Stomach (tissue), 4 donors: ENCODE results near the gene FNDC10.

Experiments used
- POLR2A ChIP-seq, 4 donors: fragments of 450-650 bp; IDR thresholded peaks; one replicate each; pipeline ENCODE4 v1.6.1; 2016; ENCODE audit warnings: antibody characterized with exemption in 4 of 4, control low read depth in 2 of 4, mild to moderate bottlenecking in 1 of 4, moderate library complexity in 1 of 4
- POLR2AphosphoS5 ChIP-seq, 3 donors: sonication (generic); formaldehyde crosslinking; IDR thresholded peaks; one replicate each; pipeline ENCODE4 v1.6.1; 2016; ENCODE audit warnings: antibody characterized with exemption in 3 of 3
- TF ChIP-seq, protein P1 (sequence below), 7 experiments: fragments of 450-650 bp in 4 of 7; fragments of 200-600 bp in 3 of 7; sonication (generic) in 3 of 7; IDR thresholded peaks; one replicate each; pipeline ENCODE4 v1.5.1; 2016 to 2019; ENCODE audit warnings: antibody characterized with exemption in 7 of 7, control low read depth in 2 of 7, mild to moderate bottlenecking in 1 of 7

DNA sequence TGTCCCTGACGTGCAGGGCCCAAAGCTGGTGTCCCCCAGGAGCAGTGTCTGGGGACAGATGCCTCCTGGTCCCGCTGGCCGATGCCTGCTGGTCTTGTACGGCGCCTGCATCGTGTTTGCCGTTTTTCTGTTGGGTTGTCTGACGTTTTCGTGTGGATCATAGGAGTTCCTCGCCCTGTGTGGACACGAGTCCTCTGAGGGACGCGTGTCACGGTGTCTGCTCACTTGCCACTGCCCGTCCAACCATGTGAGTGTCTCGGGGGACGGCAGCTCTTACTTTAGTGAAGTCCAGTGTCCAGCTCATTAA lies 22.8 kb upstream of the FNDC10 start:
- no peak for TF ChIP-seq POLR2AphosphoS5 (IDR thresholded peaks at IDR 0.05)
- TF ChIP-seq, protein P1, sequence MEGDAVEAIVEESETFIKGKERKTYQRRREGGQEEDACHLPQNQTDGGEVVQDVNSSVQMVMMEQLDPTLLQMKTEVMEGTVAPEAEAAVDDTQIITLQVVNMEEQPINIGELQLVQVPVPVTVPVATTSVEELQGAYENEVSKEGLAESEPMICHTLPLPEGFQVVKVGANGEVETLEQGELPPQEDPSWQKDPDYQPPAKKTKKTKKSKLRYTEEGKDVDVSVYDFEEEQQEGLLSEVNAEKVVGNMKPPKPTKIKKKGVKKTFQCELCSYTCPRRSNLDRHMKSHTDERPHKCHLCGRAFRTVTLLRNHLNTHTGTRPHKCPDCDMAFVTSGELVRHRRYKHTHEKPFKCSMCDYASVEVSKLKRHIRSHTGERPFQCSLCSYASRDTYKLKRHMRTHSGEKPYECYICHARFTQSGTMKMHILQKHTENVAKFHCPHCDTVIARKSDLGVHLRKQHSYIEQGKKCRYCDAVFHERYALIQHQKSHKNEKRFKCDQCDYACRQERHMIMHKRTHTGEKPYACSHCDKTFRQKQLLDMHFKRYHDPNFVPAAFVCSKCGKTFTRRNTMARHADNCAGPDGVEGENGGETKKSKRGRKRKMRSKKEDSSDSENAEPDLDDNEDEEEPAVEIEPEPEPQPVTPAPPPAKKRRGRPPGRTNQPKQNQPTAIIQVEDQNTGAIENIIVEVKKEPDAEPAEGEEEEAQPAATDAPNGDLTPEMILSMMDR (IDR thresholded peaks at IDR 0.05), result no peak
- no peak for TF ChIP-seq POLR2A (IDR thresholded peaks at IDR 0.05)
